Hepatocyte (in vitro differentiated cells): ENCODE data around the gene ATP13A1. TPM values are rescaled to one million over a fixed set of nuclear protein-coding genes. Genes with fewer than 3 reads are reported as not detected.
A peak's percentile ranks its signal among the peaks of the same experiment; 100 is the strongest.

Source experiments
- DNase-seq: peaks from one replicate; pipeline ENCODE4 v3.0.0-alpha.2; 2016; ENCODE audit warnings: low spot score
- H2AFZ ChIP-seq: fragments of 200-600 bp; sonication (generic); 2 replicates; pipeline ENCODE4 v1.6.0; 2016; ENCODE audit warnings: antibody characterized with exemption, mild to moderate bottlenecking
- H3K27ac ChIP-seq: fragments of 200-600 bp; sonication (generic); 2 replicates; pipeline ENCODE4 v1.5.1; 2016; ENCODE audit warnings: mild to moderate bottlenecking
- H3K27me3 ChIP-seq: fragments of 200-600 bp; sonication (generic); 2 replicates; pipeline ENCODE4 v1.6.1; 2016
- H3K36me3 ChIP-seq: fragments of 200-600 bp; sonication (generic); replicated peaks from 2 replicates; pipeline ENCODE4 v1.5.1; 2016; ENCODE audit warnings: low read depth; ENCODE audit not compliant: insufficient read depth
- H3K4me1 ChIP-seq: fragments of 200-600 bp; sonication (generic); 2 replicates; pipeline ENCODE4 v1.5.1; 2016; ENCODE audit warnings: mild to moderate bottlenecking, moderate library complexity; ENCODE audit not compliant: insufficient read depth
- H3K4me2 ChIP-seq: fragments of 200-600 bp; sonication (generic); 2 replicates; pipeline ENCODE4 v1.6.0; 2016
- H3K4me3 ChIP-seq: fragments of 200-600 bp; sonication (generic); 2 replicates; pipeline ENCODE4 v1.5.1; 2016; ENCODE audit warnings: mild to moderate bottlenecking
- H3K79me2 ChIP-seq: fragments of 200-600 bp; sonication (generic); 2 replicates; pipeline ENCODE4 v1.6.0; 2017; ENCODE audit warnings: mild to moderate bottlenecking
- H3K9me2 ChIP-seq: fragments of 200-600 bp; sonication (generic); replicated peaks from 2 replicates; pipeline ENCODE4 v1.6.0; 2017; ENCODE audit warnings: mild to moderate bottlenecking; ENCODE audit not compliant: insufficient read depth
- H3K9me3 ChIP-seq: fragments of 200-600 bp; sonication (generic); 2 replicates; pipeline ENCODE4 v1.5.1; 2016; ENCODE audit warnings: low read depth, mild to moderate bottlenecking
- H4K20me1 ChIP-seq: fragments of 200-600 bp; sonication (generic); 2 replicates; pipeline ENCODE4 v1.6.0; 2016; ENCODE audit warnings: mild to moderate bottlenecking; ENCODE audit not compliant: insufficient read depth, poor library complexity, severe bottlenecking
- CTCF ChIP-seq: fragments of 200-600 bp; sonication (generic); IDR thresholded peaks from 2 replicates; pipeline ENCODE4 v1.5.1; 2016; ENCODE audit warnings: antibody characterized with exemption, mild to moderate bottlenecking; ENCODE audit not compliant: poor library complexity
- EZH2 ChIP-seq: fragments of 200-600 bp; sonication (generic); IDR thresholded peaks from 2 replicates; pipeline ENCODE4 v1.6.1; 2016; ENCODE audit warnings: antibody characterized with exemption, mild to moderate bottlenecking, borderline replicate concordance
- EZH2phosphoT487 ChIP-seq: fragments of 200-600 bp; sonication (generic); IDR thresholded peaks from one replicate; pipeline ENCODE4 v1.6.1; 2018; ENCODE audit warnings: antibody characterized with exemption, mild to moderate bottlenecking, low read depth, moderate library complexity; ENCODE audit not compliant: unreplicated experiment, severe bottlenecking
- WGBS: methylation state at CpG from one replicate; pipeline ENCODE4 v1.1.6; 2016; ENCODE audit warnings: low lambda C conversion rate; ENCODE audit errors: missing lambda C conversion rate; 5-methylcytosine and 5-hydroxymethylcytosine counted together
- polyA plus RNA-seq: library from polyadenylated mRNA; unstranded; fragments of >200 nt; fragmentation: Nextera tagmentation; extraction: Ambion mirVana; gene quantifications from 2 replicates; pipeline ENCODE4 v1.2.1, GENCODE V29; 2016
- total RNA-seq: library from RNA; depleted of rRNA; stranded (reverse); fragments of >200 nt; gene quantifications from 2 replicates; pipeline ENCODE4 v1.2.3, GENCODE V29; 2014

The ATP13A1 gene
- total and polyA plus RNA-seq, 2 experiments from 2014 or later: 97.5 to 113 TPM

GRCh38 chr19:19619849-19620210, 43.6 kb downstream of the ATP13A1 start:
- Histone ChIP-seq H3K4me2 (no peak overlapping the region), H3K27ac (peak overlapping the region; percentile 53), H3K36me3 (no peaks in the 10 kb centered on the region), H3K79me2 (no peaks in the 10 kb centered on the region), H2AFZ (no peak overlapping the region), H4K20me1 (no peaks in the 10 kb centered on the region), H3K4me3 (no peak overlapping the region), H3K9me3 (no peaks in the 10 kb centered on the region), H3K9me2 (no peaks in the 10 kb centered on the region), H3K4me1 (peaks cover 7% of the 10 kb centered on the region), H3K27me3 (no peaks in the 10 kb centered on the region)
- no peak for DNase-seq
- no peak for TF ChIP-seq CTCF
- TF ChIP-seq EZH2phosphoT487: no peak
- no peak for TF ChIP-seq EZH2
- WGBS: 79% methylated on average over 7 of the region's 7 CpGs

- peak overlapping the region; percentile 64 for H3K27ac ChIP-seq
These were observed 44.2 kb downstream of the ATP13A1 start for GRCh38 chr19:19619181-19619848.

GRCh38 chr19:19618219-19619051, 45.0 kb downstream of the ATP13A1 start, which contains the start of gene PBX4:
TSS of gene PBX4 (minus strand) at chr19:19618687. CDS start at chr19:19618629, 58 bp downstream.
- no peaks in the 10 kb centered on the region for H3K36me3 ChIP-seq
- WGBS: 16% methylated on average over 52 of the region's 80 CpGs
- H3K79me2 ChIP-seq: no peaks in the 10 kb centered on the region
- H3K9me2 ChIP-seq: no peaks in the 10 kb centered on the region
- no peaks in the 10 kb centered on the region for H3K27me3 ChIP-seq
- peak; percentile 96 for DNase-seq
- H2AFZ ChIP-seq: peak within 1 kb of the TSS; percentile 73
- H3K4me1 ChIP-seq: peaks cover 7% of the 10 kb centered on the region
- H3K9me3 ChIP-seq: no peaks in the 10 kb centered on the region
- no peak for TF ChIP-seq EZH2
- no peak for TF ChIP-seq EZH2phosphoT487
- TF ChIP-seq CTCF: no peak
- H3K4me2 ChIP-seq: peak within 1 kb of the TSS; percentile 82
- peak within 1 kb of the TSS; percentile 64 for H3K27ac ChIP-seq
- peak within 1 kb of the TSS; percentile 27 for H3K4me3 ChIP-seq
- no peaks in the 10 kb centered on the region for H4K20me1 ChIP-seq

More at GRCh38 chr19:19619181-19619848, 44.2 kb downstream of the ATP13A1 start:
- H3K4me1 ChIP-seq: peaks cover 7% of the 10 kb centered on the region
- no peak for TF ChIP-seq CTCF
- TF ChIP-seq EZH2phosphoT487: no peak
- no peak for TF ChIP-seq EZH2
- H3K9me3 ChIP-seq: no peaks in the 10 kb centered on the region
- DNase-seq: no peak
- no peaks in the 10 kb centered on the region for H3K79me2 ChIP-seq
- H2AFZ ChIP-seq: no peak overlapping the region
- no peaks in the 10 kb centered on the region for H3K9me2 ChIP-seq
- H3K27me3 ChIP-seq: no peaks in the 10 kb centered on the region
- H4K20me1 ChIP-seq: no peaks in the 10 kb centered on the region
- H3K36me3 ChIP-seq: no peaks in the 10 kb centered on the region
- peak overlapping the region; percentile 71 for H3K4me2 ChIP-seq
- no peak overlapping the region for H3K4me3 ChIP-seq
- WGBS: 80% methylated on average over 21 of the region's 21 CpGs
